Suprapubic skin (tissue), 4 donors: ENCODE data around the gene GSTM4. TPM values are rescaled to one million over a fixed set of nuclear protein-coding genes. Genes with fewer than 3 reads are reported as not detected.
A peak's percentile ranks its signal among the peaks of the same experiment; 100 is the strongest.

Experiments used
- DNase-seq, 2 donors: peaks; one replicate each; pipeline ENCODE4 v3.0.0-alpha.2; 2019; ENCODE audit warnings: low spot score in 2 of 2
- H3K27ac ChIP-seq: fragments of 200-600 bp; sonication (generic); one replicate; pipeline ENCODE4 v1.5.1; 2019
- H3K27me3 ChIP-seq: fragments of 200-600 bp; sonication (generic); one replicate; pipeline ENCODE4 v1.5.1; 2019
- H3K36me3 ChIP-seq: fragments of 200-600 bp; sonication (generic); one replicate; pipeline ENCODE4 v1.5.1; 2019
- H3K4me1 ChIP-seq: fragments of 200-600 bp; sonication (generic); one replicate; pipeline ENCODE4 v1.5.1; 2019
- H3K4me3 ChIP-seq: fragments of 200-600 bp; sonication (generic); one replicate; pipeline ENCODE4 v1.5.1; 2019; ENCODE audit warnings: mild to moderate bottlenecking
- H3K9me3 ChIP-seq: fragments of 200-600 bp; sonication (generic); one replicate; pipeline ENCODE4 v1.5.1; 2019
- CTCF ChIP-seq, 2 donors: fragments of 200-600 bp in 1 of 2; fragments of 450-650 bp in 1 of 2; sonication (generic) in 1 of 2; IDR thresholded peaks; one replicate each; pipeline ENCODE4 v1.5.1; 2016 to 2019; ENCODE audit warnings: antibody characterized with exemption in 2 of 2, mild to moderate bottlenecking in 1 of 2, moderate library complexity in 1 of 2
- EP300 ChIP-seq: sonication (generic); formaldehyde crosslinking; IDR thresholded peaks from one replicate; pipeline ENCODE4 v1.6.1; 2017; ENCODE audit warnings: antibody characterized with exemption
- POLR2A ChIP-seq, 2 donors: fragments of 450-650 bp; IDR thresholded peaks; one replicate each; pipeline ENCODE4 v1.6.1; 2017; ENCODE audit warnings: antibody characterized with exemption in 2 of 2, mild to moderate bottlenecking in 2 of 2, moderate library complexity in 2 of 2
- POLR2AphosphoS5 ChIP-seq, 3 donors: sonication (generic); formaldehyde crosslinking; IDR thresholded peaks; one replicate each; pipeline ENCODE4 v1.6.1; 2017; ENCODE audit warnings: antibody characterized with exemption in 3 of 3
- WGBS: methylation state at CpG from one replicate; pipeline ENCODE4 v1.1.5; 2018; 5-methylcytosine and 5-hydroxymethylcytosine counted together
- total RNA-seq, 4 donors: library from RNA; depleted of rRNA; stranded (reverse); fragments of >200 nt; gene quantifications; one replicate each; pipeline ENCODE4 v1.1.0, GENCODE V29; 2016

GSTM4 gene
- total RNA-seq, 4 donors from 2014 or later, result 18.7 to 41.1 (median 32.3) TPM

- TF ChIP-seq POLR2A (IDR thresholded peaks at IDR 0.05) (no peak), POLR2AphosphoS5 (IDR thresholded peaks at IDR 0.05) (no peak), CTCF (IDR thresholded peaks at IDR 0.05) (no peak), EP300 (no peak)
- Histone ChIP-seq H3K36me3 (no peaks in the 10 kb centered on the region), H3K4me3 (peak within 1 kb of the TSS; percentile 76), H3K9me3 (no peaks in the 10 kb centered on the region), H3K27ac (peak within 1 kb of the TSS; percentile 84), H3K4me1 (peaks cover 55% of the 10 kb centered on the region), H3K27me3 (no peaks in the 10 kb centered on the region)
- 1% methylated on average over 20 of the region's 47 CpGs for WGBS
- DNase-seq, result peak; percentile 88 to 91
Observed at GRCh38 chr1:109619576-109620400, 36.1 kb upstream of the GSTM4 start, which contains the start of the genes AMPD2 and GNAT2. Gene AMPD2, plus strand, starts transcription at chr1:109619837. Its CDS starts 1,339 bp downstream, at chr1:109621176. Gene GNAT2, minus strand, starts transcription at chr1:109619616. Its CDS starts 6,746 bp downstream, at chr1:109612870.

DNA sequence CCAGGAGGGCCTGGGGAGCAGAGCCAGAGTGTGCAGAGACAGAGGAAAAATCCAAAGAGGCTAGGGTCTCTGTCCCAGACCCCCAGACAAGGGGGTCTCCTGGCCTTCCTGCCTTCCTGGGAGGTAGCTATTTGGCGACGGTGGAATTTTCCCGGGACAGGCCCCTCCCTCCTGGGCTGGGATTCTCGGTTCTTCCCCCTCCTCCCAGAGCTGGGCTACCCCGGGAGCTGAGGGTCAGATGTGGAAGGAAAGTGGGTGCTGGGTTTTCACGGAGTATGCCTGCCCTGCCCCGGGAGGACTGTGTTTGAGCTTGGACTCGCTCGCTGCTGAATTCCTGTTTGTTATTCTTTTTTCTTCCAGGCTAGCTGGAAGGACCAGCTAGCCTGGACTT is 35.5 kb upstream of the GSTM4 start:
- Histone ChIP-seq H3K27me3 (no peaks in the 10 kb centered on the region), H3K4me1 (peaks cover 55% of the 10 kb centered on the region)

DNA sequence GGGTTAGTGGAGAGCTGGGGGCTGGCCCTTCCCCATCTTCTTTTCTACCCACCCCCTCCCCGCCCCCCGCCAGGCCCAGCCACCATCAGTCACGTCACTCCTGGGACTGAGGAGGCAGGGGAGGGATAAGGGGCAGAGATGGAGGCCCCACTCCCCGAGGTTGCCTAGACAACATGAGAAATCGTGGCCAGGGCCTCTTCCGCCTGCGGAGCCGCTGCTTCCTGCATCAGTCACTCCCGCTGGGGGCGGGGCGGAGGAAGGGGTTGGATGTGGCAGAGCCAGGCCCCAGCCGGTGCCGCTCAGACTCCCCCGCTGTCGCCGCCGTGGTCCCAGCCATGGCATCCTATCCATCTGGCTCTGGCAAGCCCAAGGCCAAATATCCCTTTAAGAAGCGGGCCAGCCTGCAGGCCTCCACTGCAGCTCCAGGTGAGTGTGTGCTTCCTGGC is 35.0 kb upstream of the GSTM4 start:
- peaks cover 2% of the 10 kb centered on the region for H3K36me3 ChIP-seq
- H3K27me3 ChIP-seq, result no peaks in the 10 kb centered on the region
- H3K9me3 ChIP-seq, result no peaks in the 10 kb centered on the region
- H3K27ac ChIP-seq, result peak overlapping the region; percentile 84
- peak overlapping the region; percentile 76 for H3K4me3 ChIP-seq
- TF ChIP-seq POLR2AphosphoS5 (IDR thresholded peaks at IDR 0.05) (no peak), CTCF (IDR thresholded peaks at IDR 0.05) (no peak), EP300 (no peak), POLR2A (IDR thresholded peaks at IDR 0.05) (no peak)
- peak; percentile 97 to 98 for DNase-seq
- whole genome bisulfite sequencing, result 0% methylated on average over 16 of the region's 18 CpGs
- H3K4me1 ChIP-seq, result peaks cover 55% of the 10 kb centered on the region

More for the DNA sequence above, 35.5 kb upstream of the GSTM4 start:
- 0% methylated on average over 6 of the region's 9 CpGs for WGBS
- peak overlapping the region; percentile 76 for H3K4me3 ChIP-seq
- DNase-seq, result peak; percentile 79 to 81
- TF ChIP-seq POLR2A (IDR thresholded peaks at IDR 0.05), result no peak
- TF ChIP-seq CTCF (IDR thresholded peaks at IDR 0.05), result no peak
- no peak for TF ChIP-seq EP300
- TF ChIP-seq POLR2AphosphoS5 (IDR thresholded peaks at IDR 0.05), result no peak
- H3K27ac ChIP-seq, result peak overlapping the region; percentile 84
- H3K9me3 ChIP-seq, result no peaks in the 10 kb centered on the region
- H3K36me3 ChIP-seq, result no peaks in the 10 kb centered on the region

GRCh38 chr1:109621379-109622136 is 34.3 kb upstream of the GSTM4 start:
- DNase-seq, result no peak
- Histone ChIP-seq H3K9me3 (no peaks in the 10 kb centered on the region), H3K4me1 (peaks cover 55% of the 10 kb centered on the region), H3K4me3 (peak overlapping the region; percentile 76), H3K36me3 (peaks cover 8% of the 10 kb centered on the region), H3K27me3 (no peaks in the 10 kb centered on the region), H3K27ac (peak overlapping the region; percentile 84)
- WGBS, result 49% methylated on average over 6 of the region's 13 CpGs
- TF ChIP-seq POLR2AphosphoS5 (IDR thresholded peaks at IDR 0.05) (no peak), POLR2A (IDR thresholded peaks at IDR 0.05) (no peak), CTCF (IDR thresholded peaks at IDR 0.05) (no peak), EP300 (no peak)
